HG03575 (cell line): ENCODE data around the gene TMEM225.

Experiments used
- ATAC-seq: cut with Tn5 transposase; IDR thresholded peaks from one replicate; pipeline ENCODE4 v1.9.1; 2021; ENCODE audit not compliant: unreplicated experiment, insufficient number of reproducible peaks, low FRiP score; ENCODE audit errors: extremely low read depth

The TMEM225 gene

GRCh38 chr11:123833095-123833494 is 52.4 kb downstream of the TMEM225 start:
- ATAC-seq = no peak
